SU-DHL-6 (cell line): Measurements from ENCODE around the gene MAGEA9.
"Not testable (repeated sequence)": the region's sequence is repeated elsewhere in the genome, so short reads cannot be mapped to it uniquely, and the experiment has no call there.

Experiments
- H2AFZ ChIP-seq: fragments of 200-600 bp; sonication (generic); 2 replicates; pipeline ENCODE4 v1.6.1; 2014; ENCODE audit warnings: low read depth, mild to moderate bottlenecking, moderate library complexity, mixed read lengths, antibody characterized with exemption, low read length; ENCODE audit not compliant: severe bottlenecking
- H3F3A ChIP-seq: fragments of 200-600 bp; shearing (Covaris generic); 2 replicates; pipeline ENCODE4 v1.6.0; 2016; ENCODE audit warnings: antibody characterized with exemption, mild to moderate bottlenecking; ENCODE audit not compliant: insufficient read depth
- H3K27ac ChIP-seq: fragments of 200-600 bp; sonication (generic); 2 replicates; pipeline ENCODE4 v1.5.1; 2016; ENCODE audit warnings: low read depth, mild to moderate bottlenecking, low read length, moderate library complexity, mixed read lengths
- H3K27me3 ChIP-seq: fragments of 200-600 bp; sonication (generic), shearing (Covaris generic); 2 replicates; pipeline ENCODE4 v1.6.0; 2014; ENCODE audit warnings: mild to moderate bottlenecking, low read length
- H3K36me3 ChIP-seq: fragments of 200-600 bp; sonication (generic); 2 replicates; pipeline ENCODE4 v1.6.1; 2014; ENCODE audit warnings: mild to moderate bottlenecking, low read length, mixed read lengths
- H3K4me2 ChIP-seq: fragments of 300-600, 200-600 bp; shearing (Covaris generic), sonication (generic); 2 replicates; pipeline ENCODE4 v1.6.0; 2014; ENCODE audit warnings: low read length, low read depth, mild to moderate bottlenecking; ENCODE audit not compliant: poor library complexity, severe bottlenecking
- H3K4me3 ChIP-seq: fragments of 200-600 bp; sonication (generic); 2 replicates; pipeline ENCODE4 v1.5.1; 2014; ENCODE audit warnings: antibody characterized with exemption, low read length, mild to moderate bottlenecking, mixed read lengths; ENCODE audit not compliant: insufficient read depth, poor library complexity, severe bottlenecking
- H3K79me2 ChIP-seq: fragments of 200-600 bp; sonication (generic); 2 replicates; pipeline ENCODE4 v1.6.1; 2014; ENCODE audit warnings: mild to moderate bottlenecking, low read length, moderate library complexity; ENCODE audit not compliant: insufficient read depth
- H3K9ac ChIP-seq: fragments of 200-600 bp; sonication (generic); 2 replicates; pipeline ENCODE4 v1.7.0; 2014; ENCODE audit warnings: mild to moderate bottlenecking, low read length
- H3K9me2 ChIP-seq: fragments of 200-600 bp; sonication (generic); replicated peaks from 2 replicates; pipeline ENCODE4 v1.6.1; 2014; ENCODE audit warnings: low read length; ENCODE audit not compliant: insufficient read depth
- H3K9me3 ChIP-seq: fragments of 200-600 bp; sonication (generic); 2 replicates; pipeline ENCODE4 v1.6.1; 2014; ENCODE audit warnings: low read length, mixed read lengths; ENCODE audit not compliant: insufficient read depth
- H4K20me1 ChIP-seq: fragments of 200-600 bp; sonication (generic); 2 replicates; pipeline ENCODE4 v1.6.1; 2014; ENCODE audit warnings: low read depth, mild to moderate bottlenecking, antibody characterized with exemption, low read length, moderate library complexity, mixed read lengths
- EZH2phosphoT487 ChIP-seq: fragments of 200-600 bp; sonication (generic), shearing (Covaris generic); conservative IDR thresholded peaks from 2 replicates; pipeline ENCODE4 v1.6.1; 2018; ENCODE audit warnings: mild to moderate bottlenecking, antibody characterized with exemption, low read length, moderate library complexity, mixed read lengths
- TF ChIP-seq, protein P1 (sequence below): fragments of 200-600 bp; sonication (generic); IDR thresholded peaks from one replicate; pipeline ENCODE4 v1.5.1; 2017; ENCODE audit warnings: antibody characterized with exemption, mild to moderate bottlenecking, low read length, moderate library complexity; ENCODE audit not compliant: insufficient read depth, poor library complexity, severe bottlenecking

The MAGEA9 gene

DNA sequence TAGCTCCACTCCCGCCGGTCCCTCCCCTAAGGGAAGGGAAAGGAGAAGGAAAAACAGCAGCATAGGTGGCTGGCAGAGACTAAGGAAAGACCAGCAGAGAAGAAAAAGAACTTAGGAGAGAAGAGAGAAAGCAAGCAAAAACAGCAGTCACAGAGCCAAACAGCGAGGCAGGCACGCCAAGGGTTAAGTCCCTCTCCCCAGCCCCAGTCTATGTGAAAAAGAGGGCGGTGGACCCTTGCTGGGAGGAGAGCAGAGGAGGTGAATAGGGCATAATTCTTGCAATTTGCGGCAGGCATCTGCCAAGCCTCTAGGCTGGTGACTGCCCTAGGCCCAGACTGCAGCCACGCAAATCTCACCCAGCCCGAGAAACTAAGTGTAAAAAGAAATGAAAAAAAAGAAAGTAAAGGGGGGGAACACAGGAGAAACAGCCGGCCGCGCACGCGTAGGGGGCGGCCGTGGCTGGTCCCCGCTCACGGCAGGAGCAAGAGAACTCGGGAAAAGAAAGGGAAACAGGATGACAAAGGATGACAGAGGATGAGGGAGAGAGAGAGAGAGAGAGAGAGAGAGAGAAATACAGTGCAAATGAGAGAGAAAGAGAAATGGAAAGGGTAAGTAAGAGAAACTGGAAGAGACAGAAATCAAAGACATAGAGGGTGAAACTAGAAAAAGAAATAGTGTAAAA, 48.6 kb downstream of the MAGEA9 start:
- no peak overlapping the region for H3K9ac ChIP-seq
- no peak overlapping the region for H3K4me2 ChIP-seq
- no peak overlapping the region for H2AFZ ChIP-seq

GRCh38 chrX:149831473-149831872, 49.7 kb downstream of the MAGEA9 start:
- H4K20me1 ChIP-seq, result no peaks in the 10 kb centered on the region
- H3K4me2 ChIP-seq, result no peak overlapping the region
- no peak overlapping the region for H3K9ac ChIP-seq
- H3K4me3 ChIP-seq, result no peak overlapping the region
- no peak overlapping the region for H3K27ac ChIP-seq
- no peaks in the 10 kb centered on the region for H3K79me2 ChIP-seq
- no peaks in the 10 kb centered on the region for H3K9me2 ChIP-seq
- H2AFZ ChIP-seq, result no peak overlapping the region
- H3K9me3 ChIP-seq, result no peaks in the 10 kb centered on the region
- H3K27me3 ChIP-seq, result no peaks in the 10 kb centered on the region
- TF ChIP-seq EZH2phosphoT487, result no peak
- TF ChIP-seq, protein P1, sequence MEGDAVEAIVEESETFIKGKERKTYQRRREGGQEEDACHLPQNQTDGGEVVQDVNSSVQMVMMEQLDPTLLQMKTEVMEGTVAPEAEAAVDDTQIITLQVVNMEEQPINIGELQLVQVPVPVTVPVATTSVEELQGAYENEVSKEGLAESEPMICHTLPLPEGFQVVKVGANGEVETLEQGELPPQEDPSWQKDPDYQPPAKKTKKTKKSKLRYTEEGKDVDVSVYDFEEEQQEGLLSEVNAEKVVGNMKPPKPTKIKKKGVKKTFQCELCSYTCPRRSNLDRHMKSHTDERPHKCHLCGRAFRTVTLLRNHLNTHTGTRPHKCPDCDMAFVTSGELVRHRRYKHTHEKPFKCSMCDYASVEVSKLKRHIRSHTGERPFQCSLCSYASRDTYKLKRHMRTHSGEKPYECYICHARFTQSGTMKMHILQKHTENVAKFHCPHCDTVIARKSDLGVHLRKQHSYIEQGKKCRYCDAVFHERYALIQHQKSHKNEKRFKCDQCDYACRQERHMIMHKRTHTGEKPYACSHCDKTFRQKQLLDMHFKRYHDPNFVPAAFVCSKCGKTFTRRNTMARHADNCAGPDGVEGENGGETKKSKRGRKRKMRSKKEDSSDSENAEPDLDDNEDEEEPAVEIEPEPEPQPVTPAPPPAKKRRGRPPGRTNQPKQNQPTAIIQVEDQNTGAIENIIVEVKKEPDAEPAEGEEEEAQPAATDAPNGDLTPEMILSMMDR, result no peak
- no peaks in the 10 kb centered on the region for H3K36me3 ChIP-seq
- no peaks in the 10 kb centered on the region for H3F3A ChIP-seq

More for the DNA sequence above, 48.6 kb downstream of the MAGEA9 start:
- Histone ChIP-seq H3F3A (no peaks in the 10 kb centered on the region), H3K27me3 (no peaks in the 10 kb centered on the region), H3K79me2 (no peaks in the 10 kb centered on the region), H3K36me3 (no peaks in the 10 kb centered on the region), H3K9me2 (no peaks in the 10 kb centered on the region), H3K27ac (no peak overlapping the region), H4K20me1 (no peaks in the 10 kb centered on the region), H3K4me3 (no peak overlapping the region), H3K9me3 (no peaks in the 10 kb centered on the region)
- no peak for TF ChIP-seq EZH2phosphoT487

DNA sequence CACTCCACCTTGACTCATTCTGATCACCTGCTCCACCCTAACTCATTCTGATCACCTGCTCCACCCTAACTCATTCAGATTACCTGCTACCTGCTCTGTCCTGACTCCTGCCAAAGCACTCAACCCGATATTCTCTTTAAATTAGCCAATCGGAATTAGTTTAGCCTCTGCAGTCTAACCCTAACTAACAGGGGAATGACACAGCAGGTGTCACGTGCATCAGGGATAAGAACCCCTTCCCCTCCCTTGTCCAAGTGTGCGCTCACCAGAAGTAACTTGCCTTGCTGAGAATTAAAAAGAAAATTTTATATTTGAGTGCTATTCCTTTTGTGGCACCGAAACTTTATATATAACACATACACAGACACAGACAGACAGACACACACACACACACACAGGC, 55.0 kb downstream of the MAGEA9 start:
- H3K4me2 ChIP-seq, H4K20me1 ChIP-seq, H3F3A ChIP-seq, H3K79me2 ChIP-seq, H3K9me2 ChIP-seq, H3K36me3 ChIP-seq, H3K27ac ChIP-seq, H3K27me3 ChIP-seq, H3K9ac ChIP-seq, H3K9me3 ChIP-seq, H3K4me3 ChIP-seq, H2AFZ ChIP-seq: not testable (repeated sequence)

DNA sequence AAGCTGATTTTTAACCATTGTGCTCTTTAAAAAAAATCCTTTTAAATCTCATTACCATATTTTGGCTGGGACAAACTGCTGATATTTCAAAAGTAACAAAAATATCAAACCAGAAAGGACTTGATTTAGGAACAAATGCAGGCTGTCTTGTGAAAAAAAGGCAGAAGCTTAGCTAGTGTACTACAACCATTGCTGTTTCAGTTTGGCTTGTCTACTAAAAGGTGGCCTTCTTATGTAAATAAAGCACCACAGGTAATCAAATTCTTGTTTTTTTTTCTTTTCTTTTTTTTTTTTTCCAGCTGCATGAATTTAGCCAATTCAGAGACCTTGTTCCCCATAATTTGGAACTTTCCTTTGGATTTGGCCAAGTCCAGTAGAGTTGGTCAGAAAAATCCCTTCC, 55.4 kb downstream of the MAGEA9 start:
- H3K4me3 ChIP-seq, result no peak overlapping the region
- TF ChIP-seq, protein P1, result no peak
- TF ChIP-seq EZH2phosphoT487, result no peak

More for the DNA sequence above, 55.4 kb downstream of the MAGEA9 start:
- Histone ChIP-seq H3K9me2 (no peaks in the 10 kb centered on the region), H3K79me2 (no peaks in the 10 kb centered on the region), H3K9me3 (no peaks in the 10 kb centered on the region), H2AFZ (no peak overlapping the region), H3K27me3 (no peaks in the 10 kb centered on the region), H4K20me1 (no peaks in the 10 kb centered on the region), H3K27ac (no peak overlapping the region), H3K36me3 (no peaks in the 10 kb centered on the region), H3K9ac (no peak overlapping the region), H3K4me2 (no peak overlapping the region), H3F3A (no peaks in the 10 kb centered on the region)
